NCI-H510A treated with DMSO at 0.1 percent for 48 hours (cell line): ENCODE results near the gene ABL1.
"Not testable (repeated sequence)": the region's sequence is repeated elsewhere in the genome, so short reads cannot be mapped to it uniquely, and the experiment has no call there.

ENCODE experiments used
- DNase-seq: peaks from one replicate; lab custom pipeline; 2025; lab: John Stamatoyannopoulos, UW

Gene ABL1

DNA sequence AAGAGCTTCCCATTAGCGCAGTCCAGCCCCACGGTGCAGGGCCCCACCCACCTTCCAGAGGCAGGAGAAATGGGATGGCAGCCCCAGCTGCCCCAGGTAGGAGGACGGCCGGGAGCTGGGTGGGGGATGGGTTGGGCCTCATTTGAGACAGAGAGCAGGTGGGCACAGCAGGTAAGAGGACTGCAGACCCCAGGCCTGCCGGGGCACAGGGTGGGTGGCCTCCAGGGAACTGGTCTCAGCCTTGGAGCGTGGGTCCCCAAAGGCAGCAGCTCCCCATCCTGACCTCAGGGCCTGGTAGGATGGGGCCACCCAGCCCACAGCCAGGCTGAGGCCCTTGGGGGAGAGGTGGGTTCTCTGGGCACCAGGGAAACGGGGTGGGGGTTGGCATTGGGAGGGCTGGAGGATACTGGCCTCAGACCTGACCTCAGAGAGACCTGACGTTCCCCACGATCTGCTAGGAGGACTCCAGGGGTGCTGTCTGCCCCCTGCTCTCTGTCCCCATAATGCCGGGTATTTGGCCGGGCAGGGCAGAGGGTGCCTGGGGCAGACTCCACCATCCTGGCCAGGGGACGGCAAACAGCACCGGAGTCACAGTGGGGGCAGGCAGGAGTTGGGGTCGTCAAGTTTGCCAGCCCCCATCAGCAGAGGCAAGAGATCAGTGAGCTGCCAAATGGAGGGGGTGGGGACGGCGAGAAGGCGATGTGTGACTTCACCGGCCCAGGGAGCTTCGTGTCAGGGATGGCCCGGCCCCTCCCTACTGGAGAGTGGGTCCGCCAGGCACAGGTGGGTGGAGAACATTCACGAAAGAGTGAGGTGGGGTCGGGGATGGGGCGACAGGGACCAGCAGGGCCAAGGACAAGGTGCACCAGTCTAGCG, 68.4 kb downstream of the ABL1 start:
- DNase-seq, result no peak

DNA sequence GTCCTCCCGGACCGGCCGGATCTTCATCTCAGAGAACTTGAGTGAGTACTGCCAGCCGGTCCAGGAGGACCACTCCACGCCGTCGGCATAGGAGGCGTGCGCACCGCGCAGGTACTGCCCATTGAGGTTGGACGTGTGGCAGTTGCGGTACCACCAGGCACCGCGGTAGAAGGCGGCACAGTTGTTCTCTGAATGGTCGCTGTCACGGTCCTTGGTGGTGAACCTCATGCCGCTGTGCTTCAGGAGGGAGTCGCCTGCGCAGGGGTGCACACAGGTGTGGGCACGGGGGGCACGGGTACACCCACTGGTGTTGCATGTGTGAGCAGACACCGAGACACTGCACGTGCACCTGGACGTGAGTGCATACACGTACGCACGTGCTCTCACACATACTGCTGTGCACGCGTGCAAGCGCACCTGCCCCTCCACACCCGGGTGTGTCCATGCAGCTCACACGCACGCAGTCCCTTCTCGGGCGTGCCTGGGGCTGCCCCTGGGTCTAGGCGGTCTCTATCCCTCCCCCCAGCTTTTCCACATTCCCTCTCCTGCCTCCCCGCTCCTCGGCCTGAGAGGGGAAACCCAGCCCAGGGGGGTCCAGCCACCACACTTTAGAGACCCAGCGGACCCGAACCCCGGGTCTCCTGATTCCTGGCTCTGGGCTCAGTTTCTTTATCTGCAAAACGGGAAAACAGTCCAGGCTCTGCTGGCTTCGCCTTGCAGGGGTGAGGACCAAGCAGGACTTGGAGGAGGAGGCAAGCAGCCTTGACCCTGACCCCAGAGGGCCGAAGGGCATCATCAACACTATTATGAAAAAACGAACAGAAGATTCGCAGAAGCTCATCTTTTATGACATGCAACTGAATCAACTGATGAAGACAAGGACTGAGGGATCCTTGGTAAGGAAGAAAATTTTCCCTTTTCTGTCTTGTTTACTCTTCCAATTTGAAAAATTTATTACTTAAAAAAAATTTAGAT, 69.3 kb downstream of the ABL1 start:
- no peak for DNase-seq

DNA sequence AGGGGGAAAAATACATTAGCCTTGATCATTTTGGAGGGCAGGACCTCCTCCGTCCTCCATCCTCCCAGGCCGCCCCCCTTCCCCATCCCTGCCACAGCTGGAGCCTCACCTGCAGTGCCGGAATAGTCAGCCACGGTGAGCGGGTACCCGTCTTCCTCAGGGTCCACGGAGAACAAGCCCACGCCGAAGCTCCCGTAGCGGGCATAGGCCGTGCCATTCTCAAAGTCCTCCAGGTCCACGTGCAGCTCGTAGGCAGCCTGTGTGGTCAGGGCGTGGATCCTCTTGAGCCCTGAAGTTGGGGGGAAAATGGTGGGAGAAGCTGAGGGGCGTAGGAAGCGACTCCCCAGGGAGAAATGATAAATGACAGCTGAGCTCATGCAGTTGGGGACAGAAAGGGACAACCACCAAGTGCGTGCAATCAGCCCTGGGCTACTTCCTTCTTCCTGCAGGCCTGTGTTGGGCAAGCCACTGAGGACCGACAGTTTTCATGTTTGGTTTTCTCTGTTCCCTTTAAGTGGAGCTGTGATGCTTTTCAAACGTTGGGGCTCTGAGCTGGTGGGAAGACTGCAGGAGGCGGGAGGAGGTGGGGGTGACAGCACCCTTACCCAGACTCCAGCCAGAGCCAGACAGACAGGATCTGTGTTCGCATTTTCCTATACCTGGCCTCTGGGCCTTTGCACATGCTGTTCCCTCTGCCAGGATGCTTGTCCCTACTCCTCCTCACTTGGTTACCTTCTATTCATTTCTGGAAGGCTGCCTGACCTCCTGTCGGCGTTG, 70.3 kb downstream of the ABL1 start:
- DNase-seq, result no peak

DNA sequence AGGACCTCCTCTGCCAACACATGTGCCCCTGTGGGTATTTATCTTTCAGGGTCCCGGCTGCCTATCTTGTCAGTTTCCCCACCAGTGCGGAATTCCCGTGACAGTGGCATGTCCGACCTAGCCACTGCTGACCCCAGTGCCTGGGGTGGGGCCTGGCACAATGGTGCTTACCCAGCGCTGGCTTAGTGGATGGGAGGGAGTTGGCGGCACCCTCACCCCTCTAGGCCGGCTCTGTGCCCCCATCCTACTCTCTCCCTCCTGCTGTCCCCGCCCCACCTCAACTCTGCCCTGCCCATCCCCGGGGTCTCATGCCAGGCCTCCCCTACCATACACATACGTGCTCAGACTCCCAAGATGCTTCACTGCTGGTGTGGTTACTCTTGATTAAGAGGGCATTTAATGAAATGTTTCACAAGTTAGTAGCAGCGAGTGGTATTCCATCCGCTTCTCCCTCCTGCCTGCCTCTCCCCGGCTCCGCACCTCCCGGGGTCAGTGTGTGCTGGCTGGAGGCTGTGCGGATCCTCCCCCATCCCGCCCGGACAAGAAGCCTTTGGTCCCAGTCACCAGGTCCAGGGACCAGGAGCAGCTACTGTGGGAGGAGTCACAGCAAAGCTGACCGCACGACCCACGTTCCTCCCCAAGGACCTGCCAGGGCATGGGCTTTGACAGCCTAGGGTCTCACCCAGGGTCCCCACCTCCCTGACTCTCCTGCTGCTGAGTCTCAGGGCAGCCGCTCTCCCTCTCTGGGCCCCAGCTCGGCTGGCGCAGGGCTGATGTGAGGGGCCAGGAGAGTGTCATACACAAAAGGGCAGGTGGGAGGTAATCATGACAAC, 71.1 kb downstream of the ABL1 start:
- DNase-seq, result no peak

DNA sequence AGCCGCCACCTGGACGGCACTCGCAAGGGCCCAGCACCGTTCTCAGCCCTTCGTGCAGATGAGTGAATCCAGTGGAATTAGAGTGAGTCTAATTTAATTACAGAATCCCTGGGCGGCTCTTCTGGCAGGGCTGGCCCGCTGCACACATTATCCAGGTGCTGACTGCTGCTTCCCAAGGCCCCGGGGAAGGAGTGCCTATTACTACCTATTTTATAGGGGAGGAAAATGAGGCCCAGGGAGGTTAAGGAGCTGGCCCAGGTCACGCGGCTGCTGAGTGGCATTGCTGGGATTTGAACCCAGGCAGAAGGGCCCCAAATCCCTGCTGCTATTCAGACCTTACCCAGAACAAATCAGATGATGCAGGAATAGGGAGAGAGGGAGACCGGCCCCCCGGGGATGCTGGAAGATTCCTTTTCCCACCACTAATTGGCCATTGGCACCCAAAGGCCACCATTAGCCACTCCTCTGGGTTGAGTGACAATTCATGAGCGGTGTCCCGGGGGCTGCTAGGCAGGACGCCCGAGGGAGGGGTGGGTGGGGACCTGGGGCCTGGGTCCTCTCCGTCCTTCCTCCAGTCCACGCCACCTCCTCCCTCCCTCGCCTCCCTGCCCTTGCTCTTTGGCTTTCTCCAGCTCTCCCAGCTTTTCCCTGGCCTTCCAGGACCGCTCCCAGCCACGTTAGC, 71.8 kb downstream of the ABL1 start:
- DNase-seq, result no peak

DNA sequence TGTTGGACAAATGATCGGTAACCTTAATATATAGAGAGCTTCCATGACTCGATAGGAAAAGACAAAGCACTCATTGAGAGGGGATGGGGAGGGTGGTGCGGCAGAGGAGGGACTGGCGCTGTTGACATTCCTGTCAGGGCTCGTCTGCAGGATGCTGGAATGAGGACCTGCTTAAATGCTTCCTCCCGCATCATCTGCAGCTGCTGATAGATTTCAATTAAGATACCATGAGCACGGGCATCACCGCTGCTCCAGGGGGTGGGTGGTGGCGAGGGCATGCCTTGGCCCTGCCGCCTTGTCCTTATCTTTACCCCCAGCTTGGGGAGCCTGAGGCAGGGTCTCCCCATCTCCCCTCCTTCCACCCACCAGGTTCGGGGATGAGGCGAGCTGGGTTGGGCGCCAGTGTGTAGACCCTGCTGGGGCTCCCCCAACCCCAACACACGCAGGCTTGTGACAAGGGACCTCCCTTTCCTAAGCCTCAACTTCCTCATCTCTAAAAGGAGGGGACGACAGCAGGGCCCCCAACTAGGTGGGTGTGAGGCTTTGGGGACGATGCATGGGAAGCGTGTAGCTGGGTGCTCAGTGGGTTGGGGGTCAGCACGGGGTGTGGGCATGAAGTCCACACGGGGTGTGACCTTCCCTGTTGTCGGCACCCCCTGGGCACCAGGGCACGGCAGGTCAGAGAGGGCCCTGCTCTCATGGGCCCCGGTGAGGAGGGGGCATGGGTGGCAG, 73.3 kb downstream of the ABL1 start:
- no peak for DNase-seq

DNA sequence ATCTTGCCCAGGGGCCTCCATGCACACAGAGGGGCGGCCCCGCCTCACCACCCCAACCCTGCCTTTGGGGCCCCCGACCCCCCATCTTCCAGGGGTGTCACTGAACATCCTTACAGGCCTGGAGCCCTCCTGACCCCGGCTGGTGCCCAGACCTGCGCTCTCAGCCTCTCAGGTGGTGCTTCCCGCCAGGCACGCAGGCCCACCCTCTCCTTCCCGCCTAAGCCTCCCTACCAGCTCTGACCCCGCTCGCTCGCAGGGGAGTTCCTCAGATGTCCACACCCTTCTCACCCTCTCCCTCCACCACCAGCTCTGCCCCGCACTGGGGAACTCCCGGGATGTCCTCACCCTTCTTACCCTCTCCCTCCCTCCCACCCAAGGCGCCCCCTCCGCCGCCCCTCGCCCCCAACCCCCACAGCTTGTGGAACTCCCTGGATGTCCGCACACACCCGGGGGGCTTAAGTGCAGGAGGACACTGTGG, 73.9 kb downstream of the ABL1 start:
- no peak for DNase-seq

DNA sequence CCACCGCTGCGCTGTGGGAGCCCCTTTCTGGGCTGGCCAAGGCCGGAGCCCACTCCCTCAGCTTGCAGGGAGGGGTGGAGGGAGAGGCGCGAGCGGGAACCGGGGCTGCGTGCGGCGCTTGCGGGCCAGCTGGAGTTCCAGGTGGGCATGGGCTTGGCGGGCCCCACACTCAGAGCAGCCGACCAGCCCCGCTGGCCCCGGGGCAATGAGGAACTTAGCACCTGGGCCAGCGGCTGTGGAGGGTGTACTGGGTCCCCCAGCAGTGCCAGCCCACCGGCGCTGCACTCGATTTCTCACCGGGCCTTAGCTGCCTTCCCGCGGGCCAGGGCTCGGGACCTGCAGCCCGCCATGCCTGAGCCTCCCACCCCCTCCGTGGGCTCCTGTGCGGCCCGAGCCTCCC, 75.0 kb downstream of the ABL1 start:
- DNase-seq, result not testable (repeated sequence)

DNA sequence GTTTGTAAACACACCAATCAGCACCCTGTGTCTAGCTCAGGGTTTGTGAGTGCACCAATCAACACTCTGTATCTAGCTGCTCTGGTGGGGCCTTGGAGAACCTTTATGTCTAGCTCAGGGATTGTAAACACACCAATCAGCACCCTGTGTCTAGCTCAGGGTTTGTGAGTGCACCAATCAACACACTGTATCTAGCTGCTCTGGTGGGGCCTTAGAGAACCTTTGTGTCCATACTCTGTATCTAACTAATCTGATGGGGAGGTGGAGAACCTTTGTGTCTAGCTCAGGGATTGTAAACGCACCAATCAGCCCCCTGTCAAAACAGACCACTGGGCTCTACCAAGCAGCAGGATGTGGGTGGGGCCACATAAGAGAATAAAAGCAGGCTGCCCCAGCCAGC, 75.6 kb downstream of the ABL1 start:
- DNase-seq, result not testable (repeated sequence)

DNA sequence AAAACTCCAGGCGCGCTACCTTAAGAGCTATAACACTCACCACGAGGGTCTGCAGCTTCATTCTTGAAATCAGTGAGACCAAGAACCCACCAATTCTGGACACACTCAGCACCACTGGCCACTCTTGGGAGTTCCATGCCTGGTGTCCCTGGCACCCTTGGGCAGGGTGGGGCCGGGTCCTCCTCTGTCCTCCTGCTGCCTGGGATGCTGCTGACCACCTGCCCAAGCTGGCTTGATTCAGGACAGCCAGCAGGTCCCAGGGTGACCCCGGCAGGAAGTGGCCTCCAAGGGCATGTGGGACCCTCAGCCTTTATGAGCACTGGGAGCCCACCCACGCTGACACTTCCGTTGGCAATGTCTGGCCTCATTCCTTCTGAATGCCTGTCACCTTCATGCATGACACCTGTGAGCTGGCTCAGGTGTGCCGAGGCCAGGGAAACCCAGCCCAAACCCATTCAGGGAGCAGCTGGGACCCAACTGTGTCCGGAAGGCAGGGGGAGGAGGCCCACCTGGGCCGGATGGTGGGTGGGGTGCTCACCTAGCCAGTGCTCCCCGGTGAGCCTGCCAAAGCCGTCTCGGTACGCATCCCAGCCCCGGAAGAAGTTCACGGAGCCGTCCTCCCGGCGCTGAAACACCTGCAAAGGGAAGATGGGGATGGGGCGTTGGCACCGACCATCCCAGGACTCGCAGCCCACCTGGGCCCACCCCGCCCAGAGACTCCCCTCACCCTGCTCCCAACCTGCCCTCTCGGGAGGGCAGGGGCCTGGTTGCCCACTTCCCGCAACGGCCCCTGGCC, 76.4 kb downstream of the ABL1 start:
- no peak for DNase-seq

DNA sequence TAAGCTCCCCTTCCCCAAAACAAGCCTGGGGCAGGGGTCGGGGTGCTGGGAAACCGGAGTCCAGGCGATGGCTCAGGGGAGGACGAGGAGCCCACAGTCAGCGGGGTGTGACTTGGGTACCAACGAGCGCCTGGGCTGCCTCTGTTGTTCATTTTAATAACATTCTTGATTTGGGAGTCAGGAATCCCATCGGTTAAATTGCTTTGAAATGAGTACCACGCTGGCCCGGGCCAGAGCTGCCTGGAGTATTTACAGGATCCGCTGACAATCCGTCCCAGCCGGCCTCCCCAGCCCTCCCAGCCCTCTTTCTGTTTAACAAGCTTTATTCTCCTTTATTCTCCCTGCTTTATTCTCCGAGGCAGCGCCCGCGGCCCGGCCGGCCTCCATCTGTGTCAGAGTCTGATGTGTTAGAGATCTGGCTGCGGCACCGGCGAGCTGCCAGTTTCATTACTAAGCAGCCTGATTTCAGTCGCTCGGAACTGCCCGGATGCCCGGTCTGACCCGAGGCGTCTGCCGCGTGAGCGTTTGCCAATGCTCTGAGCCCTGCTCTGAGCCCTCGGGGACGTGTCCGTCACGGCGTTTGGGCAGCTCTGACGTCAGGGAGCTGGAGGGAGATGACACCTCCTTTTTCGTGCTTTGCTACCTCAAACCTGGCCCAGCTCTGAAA, 78.0 kb downstream of the ABL1 start:
- no peak for DNase-seq

DNA sequence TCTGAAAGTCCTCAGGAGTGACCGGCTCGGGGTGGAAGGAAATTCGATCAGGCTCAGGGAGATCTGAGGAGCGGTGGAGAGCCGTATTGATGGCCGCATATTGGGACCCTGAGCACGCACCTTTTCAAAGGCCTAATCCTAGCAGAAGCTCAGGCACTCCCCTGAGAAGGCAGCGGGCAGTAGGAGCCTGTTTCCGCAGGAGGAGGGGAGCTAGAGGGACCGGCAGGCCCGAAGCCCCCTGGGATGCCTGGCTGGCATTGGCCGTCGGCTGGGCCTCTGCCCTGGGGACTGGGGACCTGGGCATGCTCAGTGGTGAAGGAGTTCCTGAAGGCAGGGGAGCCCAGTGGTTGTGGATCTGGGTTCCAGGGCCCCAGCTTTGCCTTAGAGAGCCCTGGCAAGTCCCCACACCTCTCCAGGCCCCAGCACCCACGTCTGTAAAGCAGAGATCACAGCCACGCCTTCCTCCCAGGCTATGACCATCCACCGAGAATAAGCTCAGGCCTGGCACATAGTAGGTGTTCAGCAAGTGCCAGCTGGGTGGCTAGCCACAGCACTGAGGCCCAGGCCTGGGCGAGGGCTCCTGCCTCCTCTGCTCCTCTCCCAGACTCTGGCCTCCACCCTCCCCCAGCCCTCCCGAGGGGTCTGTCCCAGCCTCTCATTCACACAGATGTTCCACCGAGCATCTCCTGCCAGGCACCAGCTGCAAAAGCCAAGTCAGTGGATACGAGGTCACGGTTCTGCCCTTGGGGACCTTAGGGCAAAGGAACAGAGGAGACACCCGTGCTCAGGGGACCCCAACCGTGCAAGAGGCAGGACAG, 78.8 kb downstream of the ABL1 start:
- no peak for DNase-seq

DNA sequence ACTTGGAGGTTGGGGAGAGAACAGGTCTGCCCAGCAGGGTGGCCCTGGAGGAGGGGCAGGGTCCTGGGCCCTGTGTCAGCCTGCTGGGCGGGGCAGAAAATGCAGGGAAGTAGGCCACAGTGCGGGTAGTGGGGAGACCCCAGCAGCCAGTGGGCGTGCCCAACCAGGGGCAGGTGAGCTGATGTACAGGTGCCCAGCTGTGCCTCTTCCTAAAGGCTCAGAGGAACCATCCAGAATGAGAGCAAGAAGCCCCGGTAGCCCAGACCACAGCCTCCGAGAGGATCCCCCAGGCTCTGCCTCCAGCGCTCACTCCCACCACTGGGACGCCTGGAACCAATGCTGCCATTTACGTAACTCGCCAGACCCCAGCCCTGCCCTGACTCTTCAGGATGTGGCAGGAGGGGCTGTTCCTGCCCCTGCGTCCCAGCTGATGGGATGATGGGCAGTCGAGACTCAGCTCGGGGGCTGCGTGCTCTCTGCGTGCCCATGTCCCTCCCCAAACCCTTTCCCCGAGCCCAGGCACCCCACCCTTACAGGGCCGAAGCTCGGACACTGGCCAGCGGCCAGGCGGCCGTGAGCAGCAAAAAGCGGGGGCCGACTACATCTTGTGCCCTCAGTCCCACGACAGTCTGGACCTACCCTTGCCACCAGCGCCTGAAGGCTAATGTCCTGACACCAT, 79.5 kb downstream of the ABL1 start:
- no peak for DNase-seq

DNA sequence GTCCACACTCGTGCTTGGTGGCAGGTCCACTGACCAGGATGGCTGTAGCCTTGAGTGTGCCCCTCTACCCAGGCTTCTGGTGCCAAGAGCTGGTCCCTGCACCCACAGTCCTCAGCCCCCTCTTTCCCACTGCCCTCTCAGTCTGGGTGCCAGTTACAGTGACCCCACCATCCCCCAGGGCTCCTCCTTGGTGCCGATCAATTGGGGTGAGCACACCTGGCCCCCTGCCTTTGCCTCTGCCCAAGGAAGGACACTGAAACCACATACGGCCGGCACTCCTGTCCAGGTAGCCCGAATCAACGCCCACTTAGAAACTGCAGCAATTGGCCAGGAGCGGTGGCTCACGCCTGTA, 80.0 kb downstream of the ABL1 start:
- no peak for DNase-seq

DNA sequence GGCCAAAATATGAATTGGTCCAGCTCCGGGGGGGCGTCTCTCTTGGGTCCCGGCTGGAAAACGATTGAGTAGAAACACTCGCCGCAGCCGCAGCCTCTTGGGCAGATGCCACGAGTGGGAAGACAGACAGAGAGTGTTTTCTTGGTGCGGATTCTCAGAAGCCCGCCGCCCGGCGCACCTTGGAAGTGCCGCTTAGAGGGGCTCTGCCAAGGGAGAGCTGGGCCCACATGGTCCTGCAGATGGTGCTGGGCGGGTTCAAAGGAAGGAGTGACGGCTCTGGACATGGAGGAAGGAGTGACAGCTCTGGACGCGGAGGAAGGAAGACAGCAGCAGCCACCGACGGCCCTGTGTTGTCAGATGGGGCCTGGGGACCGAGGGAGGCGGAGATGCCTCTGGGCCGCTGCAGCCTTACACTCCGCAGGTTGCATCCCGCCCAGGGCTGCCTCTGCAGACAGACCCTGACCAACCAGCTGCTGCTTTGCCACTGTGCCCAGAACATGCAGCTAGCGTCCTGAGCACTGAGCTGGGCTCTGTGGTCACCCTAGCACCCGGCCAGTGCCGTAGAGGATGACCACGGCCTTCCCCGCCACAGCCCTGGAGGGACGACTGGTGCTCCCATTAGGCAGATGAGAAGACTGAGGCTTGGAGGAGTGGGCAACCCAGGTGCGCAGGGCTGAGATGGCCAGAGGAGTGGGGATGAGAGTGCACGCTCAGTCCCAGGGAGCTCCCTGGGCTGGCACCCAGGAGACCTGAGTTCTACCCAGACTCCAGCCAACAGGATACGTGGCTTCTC, 82.3 kb downstream of the ABL1 start:
- DNase-seq, result no peak
